Colonic mucosa (tissue), 4 donors: ENCODE data around the gene LHFPL2. TPM values are rescaled to one million over a fixed set of nuclear protein-coding genes. Genes with fewer than 3 reads are reported as not detected.
"Not testable (repeated sequence)": the region's sequence is repeated elsewhere in the genome, so short reads cannot be mapped to it uniquely, and the experiment has no call there.

Source experiments
- DNase-seq: peaks from one replicate; pipeline ENCODE4 v3.0.0-alpha.2; 2020
- H3K27ac ChIP-seq: fragments of 200-600 bp; one replicate; pipeline ENCODE4 v1.8.0; 2021
- H3K27me3 ChIP-seq: fragments of 200-600 bp; one replicate; pipeline ENCODE4 v1.8.0; 2021
- H3K36me3 ChIP-seq: fragments of 200-600 bp; one replicate; pipeline ENCODE4 v1.8.0; 2021
- H3K4me1 ChIP-seq: fragments of 200-600 bp; one replicate; pipeline ENCODE4 v1.8.0; 2021; ENCODE audit warnings: mild to moderate bottlenecking
- H3K4me3 ChIP-seq: fragments of 200-600 bp; one replicate; pipeline ENCODE4 v1.8.0; 2021
- H3K9ac ChIP-seq, 2 donors: one replicate each; pipeline ENCODE4 v1.7.0; 2013; ENCODE audit warnings: control low read depth in 2 of 2, low read depth in 2 of 2, low read length in 2 of 2
- H3K9me3 ChIP-seq: fragments of 200-600 bp; one replicate; pipeline ENCODE4 v1.8.0; 2021
- intact Hi-C: fragments of 100-400 bp; cut with DNase I; formaldehyde crosslinking; loops from one replicate; pipeline ENCODE4 v1.14.1; 2022
- total RNA-seq, 2 donors: library from RNA; stranded (reverse); fragmentation: NEBNext Ultra II Directional in 1 of 2; extraction: Animal tissue kit (Norgen Biotek cat#: 25700) in 1 of 2; gene quantifications; one replicate each; pipeline ENCODE4 v1.2.1, GENCODE V29; 2021
- TF ChIP-seq, protein P1 (sequence below): fragments of 200-600 bp; IDR thresholded peaks from one replicate; pipeline ENCODE4 v1.8.0; 2022; ENCODE audit warnings: antibody characterized with exemption, mild to moderate bottlenecking
- donor health status: healthy.
- donor health status: DM: no; HTN: no; CAD: no.
- donor health status: DM: no; HTN: no; CAD: no.

LHFPL2 gene
- total RNA-seq, 2 donors from 2014 or later, result 35.5 to 39.2 TPM

DNA sequence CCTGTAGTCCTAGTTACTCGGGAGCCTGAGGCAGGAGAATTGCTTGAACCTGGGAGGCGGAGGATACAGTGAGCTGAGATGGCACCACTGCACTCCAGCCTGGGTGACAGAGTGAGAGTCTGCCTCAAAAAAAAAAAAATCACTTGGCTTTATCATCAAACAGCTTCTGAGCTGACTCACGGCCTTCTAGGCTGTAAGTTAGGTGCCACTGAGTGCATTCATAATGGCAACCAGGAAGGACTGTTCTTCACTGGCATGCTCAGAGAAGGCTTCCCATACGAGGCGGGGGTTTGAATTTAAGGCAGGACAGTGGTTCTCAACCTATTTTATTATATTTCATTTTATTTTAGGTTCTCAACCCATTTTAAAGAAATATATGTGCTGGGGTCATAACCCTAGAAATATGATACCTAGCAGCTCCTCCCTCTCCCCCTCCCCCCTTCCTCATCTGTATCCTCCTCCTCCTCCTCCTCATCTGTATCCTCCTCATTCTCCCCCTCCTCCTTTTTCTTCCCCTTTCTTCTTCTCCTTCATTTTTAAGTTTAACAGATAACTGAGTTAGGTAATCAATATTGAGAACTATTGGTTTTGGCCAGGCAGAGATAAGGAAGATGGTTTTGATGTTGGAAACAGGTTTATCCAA, 19.0 kb upstream of the LHFPL2 start:
- Histone ChIP-seq H3K9me3 (no peaks in the 10 kb centered on the region), H3K4me1 (no peaks in the 10 kb centered on the region), H3K36me3 (no peaks in the 10 kb centered on the region), H3K27me3 (no peaks in the 10 kb centered on the region), H3K4me3 (no peak overlapping the region), H3K27ac (no peak overlapping the region), H3K9ac (no peak overlapping the region)
- no peak for DNase-seq
- TF ChIP-seq, protein P1, sequence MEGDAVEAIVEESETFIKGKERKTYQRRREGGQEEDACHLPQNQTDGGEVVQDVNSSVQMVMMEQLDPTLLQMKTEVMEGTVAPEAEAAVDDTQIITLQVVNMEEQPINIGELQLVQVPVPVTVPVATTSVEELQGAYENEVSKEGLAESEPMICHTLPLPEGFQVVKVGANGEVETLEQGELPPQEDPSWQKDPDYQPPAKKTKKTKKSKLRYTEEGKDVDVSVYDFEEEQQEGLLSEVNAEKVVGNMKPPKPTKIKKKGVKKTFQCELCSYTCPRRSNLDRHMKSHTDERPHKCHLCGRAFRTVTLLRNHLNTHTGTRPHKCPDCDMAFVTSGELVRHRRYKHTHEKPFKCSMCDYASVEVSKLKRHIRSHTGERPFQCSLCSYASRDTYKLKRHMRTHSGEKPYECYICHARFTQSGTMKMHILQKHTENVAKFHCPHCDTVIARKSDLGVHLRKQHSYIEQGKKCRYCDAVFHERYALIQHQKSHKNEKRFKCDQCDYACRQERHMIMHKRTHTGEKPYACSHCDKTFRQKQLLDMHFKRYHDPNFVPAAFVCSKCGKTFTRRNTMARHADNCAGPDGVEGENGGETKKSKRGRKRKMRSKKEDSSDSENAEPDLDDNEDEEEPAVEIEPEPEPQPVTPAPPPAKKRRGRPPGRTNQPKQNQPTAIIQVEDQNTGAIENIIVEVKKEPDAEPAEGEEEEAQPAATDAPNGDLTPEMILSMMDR, result no peak
- intact Hi-C loops, result no loop called here

DNA sequence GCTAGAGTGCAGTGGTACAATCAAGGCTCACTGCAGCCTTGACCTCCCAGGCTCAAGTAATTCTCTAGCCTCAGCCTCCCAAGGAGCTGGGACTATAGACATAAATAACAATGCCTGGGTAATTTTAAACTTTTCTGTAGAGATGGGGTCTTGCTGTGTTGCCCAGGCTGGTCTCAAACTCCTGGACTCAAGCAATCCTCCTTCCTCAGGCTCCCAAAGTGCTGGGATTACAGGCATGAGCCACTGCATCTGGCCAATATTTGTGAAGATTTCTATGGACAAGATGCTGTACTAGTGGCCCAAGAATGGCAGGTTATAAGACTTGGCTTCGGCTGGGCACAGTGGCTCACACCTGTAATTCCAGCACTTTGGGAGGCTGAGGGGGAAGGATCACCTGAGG, 18.4 kb upstream of the LHFPL2 start:
- H3K4me3 ChIP-seq, H3K27ac ChIP-seq, intact Hi-C loops, H3K9me3 ChIP-seq, H3K4me1 ChIP-seq, H3K9ac ChIP-seq, H3K27me3 ChIP-seq, H3K36me3 ChIP-seq, DNase-seq: not testable (repeated sequence)

DNA sequence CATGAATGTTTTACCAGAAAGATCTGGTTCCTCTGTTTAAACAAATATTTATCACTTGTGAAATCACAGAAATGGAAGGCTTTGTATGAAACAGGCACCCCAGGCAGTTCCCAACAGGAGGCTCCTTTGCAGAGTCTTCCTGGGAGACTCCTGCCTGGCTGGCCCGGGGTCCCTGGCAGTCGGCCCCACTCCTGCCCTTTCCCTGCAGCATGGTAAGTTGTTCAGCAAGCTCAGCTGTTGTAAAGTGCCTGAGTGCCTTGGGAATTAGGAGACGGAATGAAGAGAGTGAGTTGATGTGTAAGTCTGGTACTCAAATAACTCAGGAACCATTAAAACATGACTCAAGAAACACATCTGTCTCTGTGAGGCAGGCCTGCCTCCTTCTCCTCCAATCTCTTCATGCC, 17.5 kb upstream of the LHFPL2 start:
- TF ChIP-seq, protein P1, result no peak
- no peak for DNase-seq
- no peak overlapping the region for H3K9ac ChIP-seq
- intact Hi-C loops, result no loop called here
- no peaks in the 10 kb centered on the region for H3K4me1 ChIP-seq
- H3K27ac ChIP-seq, result no peak overlapping the region
- H3K9me3 ChIP-seq, result no peaks in the 10 kb centered on the region
- H3K36me3 ChIP-seq, result no peaks in the 10 kb centered on the region
- H3K4me3 ChIP-seq, result no peak overlapping the region
- no peaks in the 10 kb centered on the region for H3K27me3 ChIP-seq

DNA sequence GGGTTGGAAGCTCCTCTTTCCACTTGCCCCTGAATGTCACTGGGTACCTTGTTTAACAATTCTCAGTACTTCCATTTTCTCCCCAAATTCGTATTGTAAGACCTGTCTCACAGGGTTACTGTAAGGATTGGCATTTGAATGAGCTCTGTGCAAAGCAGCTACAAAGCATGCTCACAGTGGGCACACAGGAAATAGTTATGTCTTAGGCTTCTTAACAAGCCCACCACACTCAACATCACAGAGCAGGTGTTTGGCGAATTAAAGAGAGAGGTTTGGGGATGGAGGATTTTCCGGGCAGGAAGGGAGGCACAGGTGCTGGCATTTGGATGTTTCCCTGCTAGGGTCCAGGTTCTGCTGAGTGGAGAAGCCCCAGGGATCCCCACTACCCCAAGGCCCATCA, 17.0 kb upstream of the LHFPL2 start:
- intact Hi-C loops, result no loop called here
- Histone ChIP-seq H3K9ac (no peak overlapping the region), H3K27ac (no peak overlapping the region), H3K27me3 (no peaks in the 10 kb centered on the region), H3K36me3 (no peaks in the 10 kb centered on the region), H3K4me3 (no peak overlapping the region), H3K4me1 (no peaks in the 10 kb centered on the region), H3K9me3 (no peaks in the 10 kb centered on the region)
- no peak for DNase-seq
- TF ChIP-seq, protein P1, result no peak

DNA sequence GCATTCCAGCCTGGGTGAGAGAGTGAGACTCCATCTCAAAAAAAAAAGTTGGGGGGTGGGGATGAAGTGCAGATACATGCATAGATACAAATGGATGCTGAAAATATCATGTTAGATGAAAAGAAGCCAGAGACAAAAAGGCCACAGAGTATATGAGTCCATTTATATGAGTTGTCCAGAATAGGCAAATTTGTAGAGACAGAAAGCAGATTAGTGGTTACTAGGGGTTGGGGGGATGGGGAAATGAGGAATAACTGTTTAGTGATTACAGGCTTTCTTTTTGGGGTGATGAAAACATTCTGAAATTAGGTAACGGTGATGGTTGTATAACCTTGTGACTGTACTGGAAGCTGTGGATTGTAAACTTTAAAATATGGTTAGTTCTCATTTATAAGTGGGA, 13.8 kb upstream of the LHFPL2 start:
- Histone ChIP-seq H3K9ac (no peak overlapping the region), H3K9me3 (no peaks in the 10 kb centered on the region), H3K4me1 (no peaks in the 10 kb centered on the region), H3K27me3 (no peaks in the 10 kb centered on the region), H3K4me3 (no peak overlapping the region), H3K27ac (no peak overlapping the region), H3K36me3 (no peaks in the 10 kb centered on the region)
- no peak for DNase-seq
- intact Hi-C loops, result no loop called here
- TF ChIP-seq, protein P1, result no peak

DNA sequence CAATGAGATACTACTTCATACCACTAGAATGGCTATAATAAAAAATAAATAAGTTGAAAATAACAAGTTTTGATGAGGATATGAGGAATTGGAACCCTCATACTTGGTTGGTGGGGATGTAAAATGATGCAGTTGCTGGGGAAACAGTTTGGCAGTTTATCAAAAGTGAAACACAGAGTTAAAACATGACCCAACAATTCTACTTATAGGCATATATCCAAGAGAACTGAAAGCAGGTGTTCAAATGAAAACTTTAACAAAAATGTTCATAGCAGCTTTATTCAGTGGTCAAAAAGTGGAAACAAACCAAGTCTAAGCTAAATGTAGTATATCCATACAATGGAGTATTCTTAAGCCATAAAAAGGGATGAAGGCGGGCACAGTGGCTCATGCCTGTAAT, 13.1 kb upstream of the LHFPL2 start:
- Histone ChIP-seq H3K36me3 (no peaks in the 10 kb centered on the region), H3K4me1 (no peaks in the 10 kb centered on the region), H3K27ac (no peak overlapping the region), H3K9me3 (no peaks in the 10 kb centered on the region), H3K27me3 (no peaks in the 10 kb centered on the region), H3K4me3 (no peak overlapping the region), H3K9ac (no peak overlapping the region)
- DNase-seq, result no peak
- TF ChIP-seq, protein P1, result no peak
- intact Hi-C loops, result no loop called here
